Aorta (tissue), 5 donors: ENCODE measurements around the gene MSRB1. TPM values are rescaled to one million over a fixed set of nuclear protein-coding genes. Genes with fewer than 3 reads are reported as not detected.

ENCODE experiments used
- ATAC-seq: fragments of 200-7000 bp; cut with Tn5 transposase; one replicate; pipeline ENCODE4 v1.9.1; 2022; ENCODE audit warnings: moderate library complexity; ENCODE audit not compliant: low FRiP score
- DNase-seq, 2 donors: peaks; one replicate each; pipeline ENCODE4 v3.0.0-alpha.2; 2020
- H3K27ac ChIP-seq, 2 donors: one replicate each; pipeline ENCODE4 v1.5.1; 2013; ENCODE audit warnings: low read length in 2 of 2, mild to moderate bottlenecking in 2 of 2, moderate library complexity in 2 of 2, control low read depth in 1 of 2, inconsistent platforms in 1 of 2, low read depth in 1 of 2
- H3K27me3 ChIP-seq, 2 donors: one replicate each; pipeline ENCODE4 v1.6.1; 2013; ENCODE audit warnings: control low read depth in 1 of 2, low read length in 1 of 2, mild to moderate bottlenecking in 1 of 2, moderate library complexity in 1 of 2; ENCODE audit not compliant: insufficient read depth in 2 of 2, control insufficient read depth in 1 of 2
- H3K36me3 ChIP-seq, 2 donors: one replicate each; pipeline ENCODE4 v1.6.1; 2013; ENCODE audit warnings: control low read depth in 1 of 2, low read length in 1 of 2, mild to moderate bottlenecking in 1 of 2; ENCODE audit not compliant: insufficient read depth in 2 of 2, control insufficient read depth in 1 of 2
- H3K4me1 ChIP-seq, 2 donors: one replicate each; pipeline ENCODE4 v1.6.1; 2013; ENCODE audit warnings: low read length in 2 of 2, control low read depth in 1 of 2, mild to moderate bottlenecking in 1 of 2, moderate library complexity in 1 of 2; ENCODE audit not compliant: insufficient read depth in 2 of 2, control insufficient read depth in 1 of 2
- H3K4me3 ChIP-seq, 2 donors: one replicate each; pipeline ENCODE4 v1.5.1; 2013; ENCODE audit warnings: low read length in 2 of 2, control low read depth in 1 of 2, mild to moderate bottlenecking in 1 of 2
- H3K9me3 ChIP-seq: one replicate; pipeline ENCODE4 v1.6.1; 2013; ENCODE audit warnings: mild to moderate bottlenecking, low read length; ENCODE audit not compliant: control insufficient read depth
- WGBS, 2 donors: extraction: QIAGEN DNeasy Blood & Tissue Kit; methylation state at CpG; one replicate each; pipeline ENCODE4 v1.1.7; 2013; 5-methylcytosine and 5-hydroxymethylcytosine counted together
- intact Hi-C, 2 donors: fragments of 100-400 bp; cut with DNase I; formaldehyde crosslinking; loops; one replicate each; pipeline versions ENCODE4 v1.14.2 to v1.15.0; 2022
- polyA plus RNA-seq, 2 donors: library from polyadenylated mRNA; stranded (reverse); fragments of 200-250 nt; gene quantifications; one replicate each; pipeline ENCODE4 v1.2.3, GENCODE V29; 2013
- total RNA-seq, 2 donors: library from RNA; stranded (reverse); fragmentation: NEBNext Ultra II Directional; extraction: Animal tissue kit (Norgen Biotek cat#: 25700); gene quantifications; one replicate each; pipeline ENCODE4 v1.2.1, GENCODE V29; 2021
- donor health status: healthy with polysubstance abuse.
- donor health status: Bipolar disorder and iron deficiency.
- donor health status: DM: no; HTN: no; CAD: no.
- donor health status: DM: no; HTN: no; CAD: no.
- donor health status: DM: yes; HTN: yes; CAD: no.

Gene MSRB1
- total and polyA plus RNA-seq, 4 donors, result 19.5 to 56.6 (median 43.6) TPM

DNA sequence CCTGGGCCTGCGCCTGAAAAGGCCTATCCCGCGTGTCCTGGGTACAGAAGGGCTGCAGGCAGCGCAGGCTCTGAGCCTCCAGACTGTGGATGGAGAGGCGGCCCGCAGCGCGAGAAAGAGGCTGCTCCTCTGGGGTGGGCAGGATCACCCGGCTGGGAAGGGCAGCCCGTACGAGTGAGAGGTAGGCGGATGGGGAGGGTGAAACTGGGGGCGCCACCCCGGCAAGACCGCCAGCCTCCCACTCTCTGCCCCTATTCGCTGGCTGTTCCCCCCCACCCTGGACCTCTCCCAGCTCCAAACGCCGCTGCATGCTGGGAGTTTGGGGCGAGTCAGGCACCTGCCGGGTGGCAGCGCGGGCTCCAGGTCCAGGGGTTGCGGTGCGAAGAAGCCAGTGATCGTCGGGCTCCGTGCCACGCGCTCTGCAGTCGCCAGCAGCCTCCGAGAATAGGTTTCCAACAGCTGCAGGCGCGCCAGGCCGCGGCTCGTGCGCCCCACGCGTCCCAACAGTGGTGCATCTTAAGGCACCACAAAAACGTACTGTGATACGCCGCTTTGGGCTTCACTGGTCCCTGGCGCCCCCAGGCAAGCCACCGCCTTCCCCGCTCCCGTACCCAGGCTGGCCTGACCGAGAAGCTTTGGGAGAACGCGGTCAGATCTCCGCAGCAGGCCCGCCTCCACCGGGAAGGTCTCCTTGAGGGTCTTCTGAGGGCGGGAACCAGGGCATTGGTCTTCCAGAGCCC, 37.2 kb upstream of the MSRB1 start:
- intact Hi-C loops, result no loop called here
- ATAC-seq (no peak), DNase-seq (no peak)
- H3K36me3 ChIP-seq, result peaks cover 0 to 25% of the 10 kb centered on the region in 2 donors
- H3K27me3 ChIP-seq, result peaks cover 0 to 2% of the 10 kb centered on the region in 2 donors
- whole genome bisulfite sequencing, 2 donors, result 6 to 7% methylated on average over 48 to 53 of the region's 53 CpGs
- H3K4me1 ChIP-seq, result peaks cover 0 to 1% of the 10 kb centered on the region in 2 donors
- no peak overlapping the region for H3K27ac ChIP-seq
- no peak overlapping the region for H3K4me3 ChIP-seq
- no peaks in the 10 kb centered on the region for H3K9me3 ChIP-seq

- Histone ChIP-seq H3K27ac (no peak overlapping the region), H3K9me3 (no peaks in the 10 kb centered on the region), H3K4me1 (peaks cover 0 to 1% of the 10 kb centered on the region in 2 donors), H3K36me3 (peaks cover 0 to 27% of the 10 kb centered on the region in 2 donors), H3K27me3 (peaks cover 0 to 2% of the 10 kb centered on the region in 2 donors), H3K4me3 (no peak overlapping the region)
- intact Hi-C loops, result no loop called here
- 38 to 42% methylated on average over 67 to 70 of the region's 70 CpGs for WGBS, 2 donors
- no peak for ATAC-seq
- no peak for DNase-seq
Observed at GRCh38 chr16:1979271-1980029, 36.5 kb upstream of the MSRB1 start.

DNA sequence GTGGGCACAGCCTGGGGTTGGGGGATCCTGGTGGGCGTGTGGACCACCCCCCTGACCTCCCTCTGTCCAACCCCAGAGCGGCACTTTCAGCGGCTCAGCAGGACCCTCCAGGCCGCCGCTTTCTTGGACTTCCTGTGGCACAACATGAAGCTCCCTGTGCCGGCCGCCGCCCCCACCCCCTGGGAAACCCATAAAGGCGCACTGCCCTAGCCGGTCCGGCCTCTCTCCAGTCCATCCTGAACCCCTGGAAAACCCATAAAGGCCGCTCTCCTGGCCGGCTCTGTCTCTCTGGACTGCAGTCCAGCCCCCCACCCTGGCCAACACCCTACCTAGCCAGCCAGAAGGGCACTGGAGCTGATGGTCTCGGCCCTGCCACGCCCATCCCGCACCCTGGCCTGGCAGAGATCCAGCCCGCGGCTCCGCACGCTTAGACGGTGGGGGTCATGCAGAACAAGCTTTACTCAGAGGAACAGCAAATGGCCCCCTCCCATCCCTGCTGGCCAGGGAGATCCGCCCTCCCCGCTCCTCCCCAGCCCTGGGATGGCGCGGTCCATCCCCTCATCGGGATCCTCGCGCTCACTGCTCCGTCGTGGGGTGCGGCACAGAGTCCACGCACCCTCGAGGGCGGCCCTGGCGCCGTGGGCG, 35.6 kb upstream of the MSRB1 start:
- intact Hi-C loops, result no loop called here
- DNase-seq, result no peak
- 77 to 79% methylated on average over 37 of the region's 37 CpGs for WGBS, 2 donors
- Histone ChIP-seq H3K36me3 (peaks cover 0 to 27% of the 10 kb centered on the region in 2 donors), H3K9me3 (no peaks in the 10 kb centered on the region), H3K4me3 (no peak overlapping the region), H3K4me1 (peaks cover 0 to 1% of the 10 kb centered on the region in 2 donors), H3K27me3 (peaks cover 0 to 2% of the 10 kb centered on the region in 2 donors), H3K27ac (no peak overlapping the region)
- no peak for ATAC-seq

DNA sequence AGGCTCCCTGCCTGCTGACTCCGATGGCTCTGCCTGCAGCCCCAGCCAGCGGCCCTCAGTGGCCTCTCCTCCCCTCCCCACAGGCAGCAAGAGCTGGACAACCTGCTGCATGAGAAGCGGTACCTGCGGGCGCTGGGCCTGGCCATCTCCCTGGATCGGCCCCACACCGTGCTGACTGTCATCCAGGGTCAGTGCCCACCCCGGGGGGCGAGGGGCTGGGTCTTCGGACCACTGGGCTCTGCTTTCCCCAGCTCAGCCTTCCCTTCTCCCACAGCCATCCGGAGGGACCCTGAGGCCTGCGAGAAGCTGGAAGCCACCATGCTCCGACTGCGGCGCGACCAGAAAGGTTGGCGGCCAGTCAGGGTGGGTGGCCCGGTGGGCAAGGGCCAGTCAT, 34.9 kb upstream of the MSRB1 start:
- intact Hi-C loops, result no loop called here
- Histone ChIP-seq H3K27me3 (peaks cover 0 to 2% of the 10 kb centered on the region in 2 donors), H3K4me1 (no peaks in the 10 kb centered on the region), H3K4me3 (no peak overlapping the region), H3K36me3 (peaks cover 0 to 27% of the 10 kb centered on the region in 2 donors), H3K27ac (no peak overlapping the region), H3K9me3 (no peaks in the 10 kb centered on the region)
- no peak for ATAC-seq
- 94 to 95% methylated on average over 18 of the region's 18 CpGs for WGBS, 2 donors
- no peak for DNase-seq

GRCh38 chr16:1976951-1977874, 34.2 kb upstream of the MSRB1 start:
- 88 to 93% methylated on average over 32 to 33 of the region's 33 CpGs for WGBS, 2 donors
- peaks cover 0 to 27% of the 10 kb centered on the region in 2 donors for H3K36me3 ChIP-seq
- H3K9me3 ChIP-seq, result no peaks in the 10 kb centered on the region
- intact Hi-C loops, result no loop called here
- ATAC-seq, result no peak
- H3K4me3 ChIP-seq, result no peak overlapping the region
- no peaks in the 10 kb centered on the region for H3K4me1 ChIP-seq
- no peak overlapping the region for H3K27ac ChIP-seq
- H3K27me3 ChIP-seq, result peaks cover 0 to 2% of the 10 kb centered on the region in 2 donors
- DNase-seq, result no peak

GRCh38 chr16:1976216-1976520, 33.2 kb upstream of the MSRB1 start:
- Histone ChIP-seq H3K9me3 (no peaks in the 10 kb centered on the region), H3K27ac (no peak overlapping the region), H3K4me1 (no peaks in the 10 kb centered on the region), H3K4me3 (no peak overlapping the region), H3K36me3 (peaks cover 0 to 27% of the 10 kb centered on the region in 2 donors), H3K27me3 (peaks cover 0 to 2% of the 10 kb centered on the region in 2 donors)
- intact Hi-C loops, result no loop called here
- WGBS, 2 donors, result 93% methylated on average over 8 of the region's 8 CpGs
- no peak for DNase-seq
- no peak for ATAC-seq

DNA sequence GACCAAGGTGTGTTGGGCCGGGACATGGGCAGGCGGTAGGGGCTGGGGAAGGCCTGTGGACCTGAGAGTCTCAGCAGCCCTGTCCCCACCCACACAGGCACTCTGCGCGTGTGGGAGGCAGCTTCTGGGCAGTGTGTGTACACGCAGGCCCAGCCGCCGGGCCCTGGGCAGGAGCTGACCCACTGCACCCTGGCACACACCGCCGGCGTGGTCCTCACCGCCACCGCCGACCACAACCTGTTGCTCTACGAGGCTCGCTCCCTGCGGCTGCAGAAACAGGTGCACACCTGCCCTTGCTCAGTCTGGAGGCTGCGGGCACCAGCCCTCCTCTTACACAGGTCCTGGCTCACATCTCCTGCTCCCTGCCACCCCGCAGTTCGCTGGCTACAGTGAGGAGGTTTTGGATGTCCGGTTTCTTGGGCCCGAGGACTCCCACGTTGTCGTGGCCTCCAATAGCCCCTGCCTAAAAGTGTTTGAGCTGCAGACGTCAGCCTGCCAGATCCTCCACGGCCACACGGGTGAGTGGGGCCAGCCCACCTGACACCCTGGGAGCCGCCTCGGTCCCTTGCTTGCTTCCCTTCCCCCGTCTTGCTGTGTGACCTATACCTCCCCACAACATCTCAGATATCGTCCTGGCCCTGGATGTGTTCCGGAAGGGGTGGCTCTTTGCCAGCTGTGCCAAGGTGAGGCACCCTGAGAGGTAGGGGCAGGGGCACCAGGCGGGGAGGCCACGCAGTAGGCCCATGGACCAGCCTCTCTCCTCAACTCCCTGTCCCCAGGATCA, 32.6 kb upstream of the MSRB1 start:
- Histone ChIP-seq H3K36me3 (peaks cover 0 to 27% of the 10 kb centered on the region in 2 donors), H3K4me1 (no peaks in the 10 kb centered on the region), H3K9me3 (no peaks in the 10 kb centered on the region), H3K27me3 (peaks cover 0 to 2% of the 10 kb centered on the region in 2 donors), H3K27ac (no peak overlapping the region), H3K4me3 (no peak overlapping the region)
- ATAC-seq, result no peak
- DNase-seq, result no peak
- WGBS, 2 donors, result 94 to 95% methylated on average over 33 of the region's 33 CpGs
- intact Hi-C loops, result no loop called here
